H1 (cell line): Measurements from ENCODE around the gene PRSS38. TPM values are rescaled to one million over a fixed set of nuclear protein-coding genes. Genes with fewer than 3 reads are reported as not detected.

Source experiments
- ATF3 ChIP-seq: IDR thresholded peaks from 2 replicates; pipeline ENCODE4 v1.6.1; 2011; ENCODE audit warnings: low read depth, mild to moderate bottlenecking, low read length; ENCODE audit not compliant: insufficient read depth
- CBX5 ChIP-seq: fragments of 300-800, 300-1000 bp; sonication (generic); IDR thresholded peaks from 2 replicates; pipeline ENCODE4 v1.7.1; 2016; ENCODE audit warnings: antibody characterized with exemption, low read length, low read depth
- CHD1 ChIP-seq: IDR thresholded peaks from 2 replicates; pipeline ENCODE4 v1.6.1; 2012; ENCODE audit warnings: low read depth, low read length, improper control_type of control experiment
- CREB1 ChIP-seq: IDR thresholded peaks from 2 replicates; pipeline ENCODE4 v1.6.1; 2012; ENCODE audit warnings: inconsistent platforms
- E2F6 ChIP-seq: IDR thresholded peaks from 2 replicates; pipeline ENCODE4 v1.6.1; 2012; ENCODE audit warnings: inconsistent platforms
- GABPA ChIP-seq: IDR thresholded peaks from 2 replicates; pipeline ENCODE4 v1.6.1; 2011; ENCODE audit warnings: mild to moderate bottlenecking, low read length, moderate library complexity, borderline replicate concordance; ENCODE audit not compliant: insufficient read depth
- HDAC2 ChIP-seq, 2 experiments: fragments of 300-600 bp in 1 of 2; sonication (generic) in 1 of 2; IDR thresholded peaks; 2 replicates each; pipeline ENCODE4 v1.6.1; 2011 to 2012; ENCODE audit warnings: low read depth in 2 of 2, low read length in 2 of 2, mild to moderate bottlenecking in 2 of 2, moderate library complexity in 2 of 2, borderline replicate concordance in 1 of 2, inconsistent platforms in 1 of 2
- HDAC6 ChIP-seq: IDR thresholded peaks from one replicate; pipeline ENCODE4 v1.7.1; 2012; ENCODE audit warnings: low read depth, mild to moderate bottlenecking, inconsistent platforms, low read length, moderate library complexity
- JUND ChIP-seq: IDR thresholded peaks from 2 replicates; pipeline ENCODE4 v1.6.1; 2011; ENCODE audit warnings: mild to moderate bottlenecking, improper control_type of control experiment, low read length
- KDM1A ChIP-seq: fragments of 200-600, 300-600 bp; sonication (generic); IDR thresholded peaks from 2 replicates; pipeline ENCODE4 v1.7.1; 2016; ENCODE audit warnings: mild to moderate bottlenecking, low read length, borderline replicate concordance
- KDM4A ChIP-seq: IDR thresholded peaks from one replicate; pipeline ENCODE4 v1.7.1; 2012; ENCODE audit warnings: low read depth, mild to moderate bottlenecking, moderate library complexity, low read length, inconsistent platforms; ENCODE audit not compliant: severe bottlenecking
- MAX ChIP-seq: IDR thresholded peaks from 2 replicates; pipeline ENCODE4 v1.6.1; 2012; ENCODE audit warnings: inconsistent platforms
- NRF1 ChIP-seq: IDR thresholded peaks from 2 replicates; pipeline ENCODE4 v1.6.1; 2011; ENCODE audit warnings: mild to moderate bottlenecking, low read depth, low read length, improper control_type of control experiment
- POU5F1 ChIP-seq: IDR thresholded peaks from 2 replicates; pipeline ENCODE4 v1.6.1; 2011; ENCODE audit warnings: low read depth, mild to moderate bottlenecking, low read length, moderate library complexity
- SIN3A ChIP-seq, 2 experiments: IDR thresholded peaks in 1 of 2; conservative IDR thresholded peaks in 1 of 2; 2 replicates each; pipeline ENCODE4 v1.6.1; 2011 to 2012; ENCODE audit warnings: low read length in 2 of 2, improper control_type of control experiment in 1 of 2, low read depth in 1 of 2, mild to moderate bottlenecking in 1 of 2
- SIRT6 ChIP-seq: IDR thresholded peaks from one replicate; pipeline ENCODE4 v1.7.1; 2012; ENCODE audit warnings: low read length, inconsistent platforms
- SP4 ChIP-seq: IDR thresholded peaks from 2 replicates; pipeline ENCODE4 v1.6.1; 2012; ENCODE audit warnings: low read length, inconsistent platforms
- SUZ12 ChIP-seq: fragments of 200-600 bp; sonication (generic); IDR thresholded peaks from 2 replicates; pipeline ENCODE4 v1.6.1; 2012; ENCODE audit warnings: mild to moderate bottlenecking, inconsistent platforms, low read length, moderate library complexity, mixed read lengths
- TAF1 ChIP-seq: IDR thresholded peaks from 2 replicates; pipeline ENCODE4 v1.6.1; 2011; ENCODE audit warnings: mild to moderate bottlenecking, low read depth, low read length
- TBP ChIP-seq: IDR thresholded peaks from 2 replicates; pipeline ENCODE4 v1.6.1; 2011; ENCODE audit warnings: low read depth, low read length, improper control_type of control experiment
- ZNF274 ChIP-seq: IDR thresholded peaks from 2 replicates; pipeline ENCODE4 v1.7.0; 2012; ENCODE audit warnings: low read length, borderline replicate concordance; ENCODE audit errors: extremely low read depth
- polyA plus RNA-seq, 7 experiments: library from polyadenylated mRNA; depleted of rRNA in 3 of 7; stranded (reverse) in 5 of 7; unstranded in 2 of 7; fragments of >200 nt in 5 of 7; fragments of 200-250 nt in 2 of 7; gene quantifications; 1 replicate in 5 of 7; 2 replicates in 1 of 7; 4 replicates in 1 of 7; pipeline versions ENCODE4 v1.2.1 to v1.2.3, GENCODE V29; 2011 to 2013; ENCODE audit warnings: missing spikeins in 2 of 7, mixed read lengths in 2 of 7
- total RNA-seq: library from RNA; stranded (reverse); fragmentation: NEBNext Ultra II Directional; extraction: Animal tissue kit (Norgen Biotek cat#: 25700); gene quantifications from 2 replicates; pipeline ENCODE4 v1.2.1, GENCODE V29; 2021

Gene PRSS38
- total and polyA plus RNA-seq, 2 of the 8 experiments (the other 6 are each of a cell fraction or from before 2014, with no cell fraction given), result not detected

GRCh38 chr1:227787513-227788270 is 27.8 kb upstream of the PRSS38 start (continued):
- TF ChIP-seq ATF3 (no peak), KDM1A (no peak), KDM4A (peak; percentile 75), SIRT6 (no peak), POU5F1 (no peak), NRF1 (no peak), SIN3A (conservative IDR thresholded peaks at IDR 0.05 in 1 of 2, IDR thresholded peaks at IDR 0.05 in 1 of 2; ENCODE audit: low read depth in 1 of 2, low read length in 2 of 2) (no peak), JUND (no peak), TBP (no peak; the same call in 1 of the 2 replicates), CBX5 (no peak), HDAC2 (IDR thresholded peaks at IDR 0.05; ENCODE audit: borderline replicate concordance in 1 of 2, low read depth in 2 of 2, low read length in 2 of 2) (peak; percentile 21 to 73; a peak in 1 of 4 replicates), ZNF274 (no peak), HDAC6 (no peak), MAX (peak; percentile 88), GABPA (no peak), SUZ12 (peak; percentile 11; the same call in 1 of the 2 replicates), CHD1 (no peak), CREB1 (peak; percentile 58; the same call in 1 of the 2 replicates), E2F6 (peak; percentile 83), TAF1 (no peak), SP4 (0 out of 2 replicates have a peak, but pooled peaks have one; percentile 64)
